ENCODE results near the gene SLC16A11. TPM values are rescaled to one million over a fixed set of nuclear protein-coding genes. Genes with fewer than 3 reads are reported as not detected.

Gene SLC16A11
- total RNA-seq, 1 experiment from 2014 or later = 0.48 TPM

- DNase-seq (ENCODE audit: low spot score) = peak; percentile 77
- ATAC-seq = peak; percentile 78
- Mint-ChIP-seq H3K27ac (no peak within 1 kb of the TSS), H3K27me3 (ENCODE audit: low read depth) (peaks cover 55% of the 10 kb centered on the region), H3K9me3 (no peaks in the 10 kb centered on the region), H3K36me3 (peaks cover 9% of the 10 kb centered on the region; the same call in 1 of the 2 replicates), H3K4me1 (peaks cover 8% of the 10 kb centered on the region), H3K4me3 (peak within 1 kb of the TSS; percentile 77)
- ChIA-PET POLR2A (interaction anchor here (0.8 to 1.7 kb wide), 4 partner anchors 10 to 81 kb away, joined by 3 to 4 read pairs (median 3); no protein-coding TSS in a partner anchor), CTCF (interaction anchor here (0.6 to 2.9 kb wide), 15 partner anchors 9 to 459 kb away, joined by 3 to 28 read pairs (median 7); partner anchors contain the start of genes BCL6B and SLC13A5)
- TF ChIP-seq ZNF416 (CRISPR knock-in tag; IDR thresholded peaks at IDR 0.05) = no peak
- TF ChIP-seq HMGXB4 (CRISPR knock-in tag; IDR thresholded peaks at IDR 0.05) = 0 out of 2 replicates have a peak, but pooled peaks have one; percentile 49
- no peak for TF ChIP-seq ETV6 (CRISPR knock-in tag; IDR thresholded peaks at IDR 0.05)
- peak; percentile 7; the same call in 1 of the 2 replicates for TF ChIP-seq ZNF423 (CRISPR knock-in tag; IDR thresholded peaks at IDR 0.05)
- TF ChIP-seq ZNF281 (CRISPR knock-in tag; IDR thresholded peaks at IDR 0.05) = no peak
- TF ChIP-seq CREB1 (CRISPR knock-in tag; IDR thresholded peaks at IDR 0.05) = no peak
- TF ChIP-seq ZBTB21 (CRISPR knock-in tag; IDR thresholded peaks at IDR 0.05; ENCODE audit: borderline replicate concordance) = no peak
- peak; percentile 86 for TF ChIP-seq FOXP1 (CRISPR knock-in tag; IDR thresholded peaks at IDR 0.05; ENCODE audit: borderline replicate concordance)
- TF ChIP-seq MAX (CRISPR knock-in tag; IDR thresholded peaks at IDR 0.05) = peak; percentile 68; the same call in 1 of the 2 replicates
- TF ChIP-seq TEAD1 (CRISPR knock-in tag; IDR thresholded peaks at IDR 0.05) = 0 out of 2 replicates have a peak, but pooled peaks have one; percentile 68
- TF ChIP-seq TCF7 (CRISPR knock-in tag; IDR thresholded peaks at IDR 0.05; ENCODE audit: low read depth) = no peak
- TF ChIP-seq ARID4B (CRISPR knock-in tag; IDR thresholded peaks at IDR 0.05; ENCODE audit: borderline replicate concordance) = 0 out of 2 replicates have a peak, but pooled peaks have one; percentile 71
- peak; percentile 74; the same call in 1 of the 2 replicates for TF ChIP-seq ESRRA (CRISPR knock-in tag; IDR thresholded peaks at IDR 0.05; ENCODE audit: borderline replicate concordance)
- TF ChIP-seq HMGA2 (CRISPR knock-in tag; IDR thresholded peaks at IDR 0.05) = no peak
- TF ChIP-seq PRDM15 (CRISPR knock-in tag; IDR thresholded peaks at IDR 0.05) = peak; percentile 89
- peak; percentile 86 for TF ChIP-seq SMAD4 (CRISPR knock-in tag; IDR thresholded peaks at IDR 0.05)
- TF ChIP-seq JUN (CRISPR knock-in tag; IDR thresholded peaks at IDR 0.05) = peak; percentile 60; the same call in 1 of the 2 replicates
- TF ChIP-seq E2F5 (CRISPR knock-in tag; IDR thresholded peaks at IDR 0.05) = peak; percentile 27; the same call in 1 of the 2 replicates
- 0 out of 2 replicates have a peak, but pooled peaks have one; percentile 50 for TF ChIP-seq ZNF219 (CRISPR knock-in tag; IDR thresholded peaks at IDR 0.05; ENCODE audit: borderline replicate concordance)
- peak; percentile 76; the same call in 1 of the 2 replicates for TF ChIP-seq ELF4 (CRISPR knock-in tag; IDR thresholded peaks at IDR 0.05; ENCODE audit: low read depth)
- TF ChIP-seq NFYB (CRISPR knock-in tag; conservative IDR thresholded peaks at IDR 0.05; ENCODE audit: low read depth) = no peak
- TF ChIP-seq FOXK1 (CRISPR knock-in tag; IDR thresholded peaks at IDR 0.05) = peak; percentile 72; the same call in 1 of the 2 replicates
- TF ChIP-seq TP53 (CRISPR knock-in tag; IDR thresholded peaks at IDR 0.05) = no peak
Measured at GRCh38 chr17:6995500-6996255, 48.2 kb downstream of the SLC16A11 start, which contains the start of gene ALOX12. Gene ALOX12 (plus strand): TSS chr17:6996049. CDS start chr17:6996118, 69 bp downstream.
